SK-N-SH (cell line): ENCODE results near the gene CCM2. TPM values are rescaled to one million over a fixed set of nuclear protein-coding genes. Genes with fewer than 3 reads are reported as not detected.

ENCODE experiments used
- CTCF ChIA-PET: fragments of 300-600, 350-600 bp; formaldehyde crosslinking; extraction: SDS; loops from one replicate; lab custom pipeline; 2021; lab: Yijun Ruan, JAX
- POLR2A ChIA-PET: fragments of 350-600 bp; sonication (Branson Sonifier 250); formaldehyde crosslinking; extraction: SDS; loops from one replicate; lab custom pipeline; 2020; ENCODE audit warnings: antibody characterized with exemption, inconsistent platforms; lab: Yijun Ruan, JAX
- DNase-seq: peaks from one replicate; pipeline ENCODE4 v3.0.0; 2012
- H2AFZ ChIP-seq: fragments of 200-600 bp; sonication (generic); 2 replicates; pipeline ENCODE4 v1.8.1; 2016; ENCODE audit warnings: antibody characterized with exemption, mild to moderate bottlenecking, low read depth
- H3F3A ChIP-seq: fragments of 200-600 bp; sonication (generic); replicated peaks from 2 replicates; pipeline ENCODE3; 2016; ENCODE audit warnings: antibody characterized with exemption, mild to moderate bottlenecking; ENCODE audit not compliant: insufficient read depth
- H3K27ac ChIP-seq, 2 experiments: fragments of 200-500 bp in 1 of 2; fragments of 200-600 bp in 1 of 2; sonication (Bioruptor generic) in 1 of 2; sonication (generic), shearing (Covaris generic) in 1 of 2; 2 replicates each; pipeline versions ENCODE4 v1.5.1 to v1.6.1; 2014 to 2016; ENCODE audit warnings: low read depth in 2 of 2, inconsistent platforms in 1 of 2, low read length in 1 of 2, mild to moderate bottlenecking in 1 of 2, mixed read lengths in 1 of 2
- H3K27me3 ChIP-seq: fragments of 200-600 bp; sonication (generic), shearing (Covaris generic); 2 replicates; pipeline ENCODE4 v1.6.1; 2016; ENCODE audit warnings: mixed run types; ENCODE audit not compliant: insufficient read depth
- H3K36me3 ChIP-seq, 2 experiments: fragments of 200-500 bp in 1 of 2; fragments of 200-600 bp in 1 of 2; sonication (Bioruptor generic) in 1 of 2; sonication (generic) in 1 of 2; replicated peaks in 1 of 2; 2 replicates each; pipeline versions ENCODE3 to v1.5.1; 2014 to 2016; ENCODE audit warnings: low read length in 1 of 2, mild to moderate bottlenecking in 1 of 2; ENCODE audit not compliant: insufficient read depth in 2 of 2, control insufficient read depth in 1 of 2
- H3K4me1 ChIP-seq, 2 experiments: fragments of 200-500 bp in 1 of 2; fragments of 200-600 bp in 1 of 2; sonication (Bioruptor generic) in 1 of 2; sonication (generic), shearing (Covaris generic) in 1 of 2; 2 replicates each; pipeline versions ENCODE4 v1.5.1 to v1.6.1; 2014 to 2016; ENCODE audit warnings: low read depth in 1 of 2, low read length in 1 of 2, mixed run types in 1 of 2; ENCODE audit not compliant: insufficient read depth in 2 of 2, control insufficient read depth in 1 of 2
- H3K4me2 ChIP-seq: fragments of 200-600 bp; sonication (generic), shearing (Covaris generic); 2 replicates; pipeline ENCODE4 v1.6.1; 2017; ENCODE audit warnings: mixed run types
- H3K4me3 ChIP-seq, 2 experiments: fragments of 200-500 bp in 1 of 2; fragments of 200-600 bp in 1 of 2; sonication (Bioruptor generic) in 1 of 2; sonication (generic), shearing (Covaris generic) in 1 of 2; 2 replicates each; pipeline versions ENCODE4 v1.5.1 to v1.8.1; 2014 to 2016; ENCODE audit warnings: low read depth in 2 of 2, inconsistent platforms in 1 of 2, low read length in 1 of 2, mild to moderate bottlenecking in 1 of 2, mixed read lengths in 1 of 2, moderate library complexity in 1 of 2
- H3K79me2 ChIP-seq: fragments of 200-600 bp; sonication (generic); 2 replicates; pipeline ENCODE4 v1.8.1; 2017; ENCODE audit warnings: mild to moderate bottlenecking; ENCODE audit not compliant: insufficient read depth
- H3K9ac ChIP-seq: fragments of 200-600 bp; sonication (generic); 2 replicates; pipeline ENCODE4 v1.6.1; 2017; ENCODE audit warnings: mixed run types
- H3K9me2 ChIP-seq: fragments of 200-600 bp; sonication (generic); 2 replicates; pipeline ENCODE4 v1.6.1; 2017; ENCODE audit warnings: mixed run types
- H3K9me3 ChIP-seq: fragments of 200-600 bp; sonication (generic); 2 replicates; pipeline ENCODE4 v1.6.1; 2017; ENCODE audit warnings: mixed run types, mild to moderate bottlenecking, moderate library complexity
- H4K20me1 ChIP-seq: fragments of 200-600 bp; sonication (generic); 2 replicates; pipeline ENCODE4 v1.6.1; 2017; ENCODE audit warnings: mild to moderate bottlenecking, mixed run types; ENCODE audit not compliant: insufficient read depth
- CHD2 ChIP-seq: fragments of 150-350 bp; IDR thresholded peaks from 2 replicates; pipeline ENCODE4 v1.6.1; 2018; ENCODE audit warnings: low read length; ENCODE audit not compliant: partially characterized antibody
- FOSL2 ChIP-seq: IDR thresholded peaks from 2 replicates; pipeline ENCODE4 v1.4.0; 2012; ENCODE audit warnings: low read depth, mild to moderate bottlenecking, moderate library complexity, borderline replicate concordance
- FOXJ3 ChIP-seq: sonication (generic); formaldehyde crosslinking; IDR thresholded peaks from 2 replicates; pipeline ENCODE4 v1.5.1; 2020; ENCODE audit warnings: mild to moderate bottlenecking, missing genetic modification reagents
- FOXM1 ChIP-seq: IDR thresholded peaks from 2 replicates; pipeline ENCODE4 v1.4.0; 2012; ENCODE audit warnings: low read depth, mild to moderate bottlenecking
- GABPA ChIP-seq: IDR thresholded peaks from 2 replicates; pipeline ENCODE4 v1.4.0; 2012; ENCODE audit warnings: low read depth, mild to moderate bottlenecking
- JUND ChIP-seq: IDR thresholded peaks from 2 replicates; pipeline ENCODE4 v1.4.0; 2012
- MEF2A ChIP-seq: IDR thresholded peaks from 2 replicates; pipeline ENCODE4 v1.4.0; 2012; ENCODE audit warnings: low read depth, borderline replicate concordance
- MXI1 ChIP-seq: IDR thresholded peaks from 2 replicates; pipeline ENCODE4 v1.6.1; 2012; ENCODE audit warnings: mild to moderate bottlenecking, low read depth, low read length, improper control_type of control experiment
- NFIC ChIP-seq: IDR thresholded peaks from 2 replicates; pipeline ENCODE4 v1.4.0; 2012; ENCODE audit warnings: borderline replicate concordance
- RAD21 ChIP-seq: IDR thresholded peaks from 2 replicates; pipeline ENCODE4 v1.6.1; 2012; ENCODE audit warnings: mild to moderate bottlenecking, low read length
- RCOR1 ChIP-seq: fragments of 150-350 bp; IDR thresholded peaks from 2 replicates; pipeline ENCODE4 v1.6.1; 2017; ENCODE audit warnings: antibody characterized with exemption, low read length
- REST ChIP-seq: IDR thresholded peaks from 2 replicates; pipeline ENCODE4 v1.6.1; 2012; ENCODE audit warnings: mild to moderate bottlenecking, low read depth, low read length, moderate library complexity
- RFX5 ChIP-seq: IDR thresholded peaks from 2 replicates; pipeline ENCODE4 v1.6.1; 2012; ENCODE audit warnings: mild to moderate bottlenecking, improper control_type of control experiment, low read length
- RXRA ChIP-seq: IDR thresholded peaks from 2 replicates; pipeline ENCODE4 v1.4.0; 2012; ENCODE audit warnings: low read depth, mild to moderate bottlenecking, borderline replicate concordance
- TAF1 ChIP-seq: IDR thresholded peaks from 2 replicates; pipeline ENCODE4 v1.6.1; 2012; ENCODE audit warnings: low read depth, mild to moderate bottlenecking, low read length, moderate library complexity, borderline replicate concordance
- ZBTB33 ChIP-seq: IDR thresholded peaks from 2 replicates; pipeline ENCODE4 v1.4.0; 2012; ENCODE audit warnings: low read depth, borderline replicate concordance
- WGBS: methylation state at CpG from one replicate; pipeline ENCODE4 v1.1.6; 2017; ENCODE audit warnings: low lambda C conversion rate; 5-methylcytosine and 5-hydroxymethylcytosine counted together
- polyA plus RNA-seq, 3 experiments: library from polyadenylated mRNA; depleted of rRNA; stranded (reverse); fragments of >200 nt; gene quantifications; 2 replicates each; pipeline ENCODE4 v1.2.3, GENCODE V29; 2012
- TF ChIP-seq, protein P1 (sequence below): IDR thresholded peaks from 2 replicates; pipeline ENCODE4 v1.4.0; 2012; ENCODE audit warnings: low read depth, borderline replicate concordance
- TF ChIP-seq, protein P2 (sequence below): IDR thresholded peaks from 2 replicates; pipeline ENCODE4 v1.4.0; 2012; ENCODE audit warnings: low read depth

The CCM2 gene
- polyA plus RNA-seq, 1 of the 3 experiments (the other 2 are of a cell fraction): 83.2 TPM

- Histone ChIP-seq H3K9ac (no peak overlapping the region), H4K20me1 (no peaks in the 10 kb centered on the region; the same call in 1 of the 2 replicates), H3K27ac (peak overlapping the region in 1 of 2 experiments; percentile 11; a peak in 1 of 4 replicates), H3K4me3 (no peak overlapping the region), H3K36me3 (peaks cover 0 to 34% of the 10 kb centered on the region in 2 experiments), H3K4me2 (no peak overlapping the region), H3F3A (no peaks in the 10 kb centered on the region), H3K9me3 (no peaks in the 10 kb centered on the region), H2AFZ (no peak overlapping the region), H3K27me3 (no peaks in the 10 kb centered on the region), H3K79me2 (peaks cover 20% of the 10 kb centered on the region; the same call in 1 of the 2 replicates), H3K9me2 (no peaks in the 10 kb centered on the region), H3K4me1 (peaks cover 0 to 35% of the 10 kb centered on the region in 2 experiments; a peak in 1 of 4 replicates)
- POLR2A ChIA-PET: interaction anchor here (1.6 kb wide), 1 partner anchor 100 kb away, joined by 3 read pairs; no protein-coding TSS in a partner anchor
- no peak for DNase-seq
- WGBS: 93% methylated on average over 11 of the region's 23 CpGs
- no peak for TF ChIP-seq CHD2
- no peak for TF ChIP-seq JUND
- no peak for TF ChIP-seq RAD21
- TF ChIP-seq NFIC: no peak
- TF ChIP-seq RXRA: no peak
- TF ChIP-seq GABPA: no peak
- no peak for TF ChIP-seq MEF2A
- no peak for TF ChIP-seq RFX5
- no peak for TF ChIP-seq RCOR1
- no peak for TF ChIP-seq TAF1
- CTCF ChIA-PET: interaction anchor here (0.9 to 1.2 kb wide), 2 partner anchors 26 to 112 kb away, joined by 3 read pairs; no protein-coding TSS in a partner anchor
Measured at GRCh38 chr7:45085619-45086200, 85.7 kb downstream of the CCM2 start.

- Histone ChIP-seq H3K4me2 (no peak overlapping the region; the same call in 1 of the 2 replicates), H3K9me2 (no peaks in the 10 kb centered on the region), H4K20me1 (no peaks in the 10 kb centered on the region; the same call in 1 of the 2 replicates), H3K4me3 (no peak overlapping the region), H3K36me3 (peaks cover 0 to 29% of the 10 kb centered on the region in 2 experiments)
- no peak for DNase-seq
- POLR2A ChIA-PET: interaction anchor here (1.0 to 1.6 kb wide), 6 partner anchors 13 to 101 kb away, joined by 3 to 5 read pairs (median 4); partner anchors contain the start of gene TBRG4
- no peak for TF ChIP-seq TAF1
- TF ChIP-seq, protein P1, sequence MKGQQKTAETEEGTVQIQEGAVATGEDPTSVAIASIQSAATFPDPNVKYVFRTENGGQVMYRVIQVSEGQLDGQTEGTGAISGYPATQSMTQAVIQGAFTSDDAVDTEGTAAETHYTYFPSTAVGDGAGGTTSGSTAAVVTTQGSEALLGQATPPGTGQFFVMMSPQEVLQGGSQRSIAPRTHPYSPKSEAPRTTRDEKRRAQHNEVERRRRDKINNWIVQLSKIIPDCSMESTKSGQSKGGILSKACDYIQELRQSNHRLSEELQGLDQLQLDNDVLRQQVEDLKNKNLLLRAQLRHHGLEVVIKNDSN: no peak
- TF ChIP-seq NFIC: no peak
- TF ChIP-seq GABPA: no peak
- TF ChIP-seq RAD21: no peak
- TF ChIP-seq MXI1: no peak
- TF ChIP-seq, protein P2, sequence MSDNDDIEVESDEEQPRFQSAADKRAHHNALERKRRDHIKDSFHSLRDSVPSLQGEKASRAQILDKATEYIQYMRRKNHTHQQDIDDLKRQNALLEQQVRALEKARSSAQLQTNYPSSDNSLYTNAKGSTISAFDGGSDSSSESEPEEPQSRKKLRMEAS: no peak
- no peak for TF ChIP-seq FOXJ3 (CRISPR knock-in tag)
- TF ChIP-seq FOXM1: no peak
- no peak for TF ChIP-seq REST
- TF ChIP-seq FOSL2: no peak
- no peak for TF ChIP-seq ZBTB33
- TF ChIP-seq, all 33 proteins: peak for 0
- WGBS: 98% methylated on average over 13 of the region's 15 CpGs
- Histone ChIP-seq H3K27ac (no peak overlapping the region), H3K27me3 (no peaks in the 10 kb centered on the region), H3K9me3 (no peaks in the 10 kb centered on the region), H3K9ac (no peak overlapping the region), H3K79me2 (peaks cover 20% of the 10 kb centered on the region; the same call in 1 of the 2 replicates), H3K4me1 (peaks cover 0 to 35% of the 10 kb centered on the region in 2 experiments; a peak in 1 of 4 replicates), H3F3A (no peaks in the 10 kb centered on the region), H2AFZ (no peak overlapping the region)
- CTCF ChIA-PET: interaction anchor here (1.0 to 1.5 kb wide), 3 partner anchors 26 to 84 kb away, joined by 3 to 9 read pairs (median 4); no protein-coding TSS in a partner anchor
Measured at GRCh38 chr7:45086331-45087065, 86.5 kb downstream of the CCM2 start.
